Muscle layer of duodenum (tissue), 2 donors: ENCODE data around the gene RRAD.

Experiments
- H3K27ac ChIP-seq: one replicate; pipeline ENCODE4 v1.7.0; 2013; ENCODE audit warnings: mild to moderate bottlenecking, low read length
- H3K27me3 ChIP-seq: one replicate; pipeline ENCODE4 v1.7.0; 2013; ENCODE audit warnings: low read depth, mild to moderate bottlenecking, control low read depth, low read length
- H3K36me3 ChIP-seq, 2 donors: one replicate each; pipeline ENCODE4 v1.7.0; 2013; ENCODE audit warnings: low read length in 2 of 2, control low read depth in 1 of 2, mild to moderate bottlenecking in 1 of 2; ENCODE audit not compliant: insufficient read depth in 2 of 2, control insufficient read depth in 1 of 2
- H3K4me1 ChIP-seq, 2 donors: one replicate each; pipeline ENCODE4 v1.7.0; 2013; ENCODE audit warnings: low read length in 2 of 2, mild to moderate bottlenecking in 2 of 2, control low read depth in 1 of 2, moderate library complexity in 1 of 2; ENCODE audit not compliant: insufficient read depth in 2 of 2, control insufficient read depth in 1 of 2
- H3K4me3 ChIP-seq, 2 donors: one replicate each; pipeline ENCODE4 v1.7.0; 2013; ENCODE audit warnings: low read length in 2 of 2, low read depth in 1 of 2, mild to moderate bottlenecking in 1 of 2
- H3K9me3 ChIP-seq, 2 donors: one replicate each; pipeline ENCODE4 v1.7.0; 2013; ENCODE audit warnings: low read length in 2 of 2, control low read depth in 1 of 2, mild to moderate bottlenecking in 1 of 2; ENCODE audit not compliant: control insufficient read depth in 1 of 2
- donor health status: healthy.

RRAD gene

GRCh38 chr16:66911801-66912200 is 13.5 kb downstream of the RRAD start:
- Histone ChIP-seq H3K36me3 (no peaks in the 10 kb centered on the region), H3K4me1 (no peaks in the 10 kb centered on the region), H3K27ac (no peak overlapping the region), H3K4me3 (no peak overlapping the region), H3K27me3 (no peaks in the 10 kb centered on the region), H3K9me3 (no peaks in the 10 kb centered on the region)

- no peaks in the 10 kb centered on the region for H3K4me1 ChIP-seq
- H3K4me3 ChIP-seq, result no peak overlapping the region
- no peaks in the 10 kb centered on the region for H3K36me3 ChIP-seq
- no peaks in the 10 kb centered on the region for H3K9me3 ChIP-seq
- no peaks in the 10 kb centered on the region for H3K27me3 ChIP-seq
- H3K27ac ChIP-seq, result no peak overlapping the region
These were observed 14.2 kb downstream of the RRAD start for GRCh38 chr16:66911112-66911511.

GRCh38 chr16:66910175-66910940 is 15.0 kb downstream of the RRAD start:
- Histone ChIP-seq H3K27ac (no peak overlapping the region), H3K9me3 (no peaks in the 10 kb centered on the region), H3K4me3 (no peak overlapping the region), H3K4me1 (peaks cover 2 to 5% of the 10 kb centered on the region in 2 donors), H3K27me3 (no peaks in the 10 kb centered on the region), H3K36me3 (no peaks in the 10 kb centered on the region)

- no peaks in the 10 kb centered on the region for H3K27me3 ChIP-seq
- no peak overlapping the region for H3K27ac ChIP-seq
- no peaks in the 10 kb centered on the region for H3K9me3 ChIP-seq
- H3K4me1 ChIP-seq, result peaks cover 6 to 14% of the 10 kb centered on the region in 2 donors
- H3K4me3 ChIP-seq, result no peak overlapping the region
- no peaks in the 10 kb centered on the region for H3K36me3 ChIP-seq
These were observed 16.4 kb downstream of the RRAD start for GRCh38 chr16:66908762-66909559.

GRCh38 chr16:66908116-66908515 is 17.2 kb downstream of the RRAD start:
- no peak overlapping the region for H3K4me3 ChIP-seq
- no peak overlapping the region for H3K27ac ChIP-seq
- peaks cover 6 to 23% of the 10 kb centered on the region in 2 donors for H3K4me1 ChIP-seq
- no peaks in the 10 kb centered on the region for H3K36me3 ChIP-seq
- no peaks in the 10 kb centered on the region for H3K27me3 ChIP-seq
- no peaks in the 10 kb centered on the region for H3K9me3 ChIP-seq

GRCh38 chr16:66906916-66907836 is 18.2 kb downstream of the RRAD start:
- Histone ChIP-seq H3K36me3 (no peaks in the 10 kb centered on the region), H3K27ac (no peak overlapping the region), H3K9me3 (no peaks in the 10 kb centered on the region), H3K4me1 (peaks cover 6 to 30% of the 10 kb centered on the region in 2 donors), H3K27me3 (no peaks in the 10 kb centered on the region), H3K4me3 (no peak overlapping the region)

GRCh38 chr16:66905633-66906539 is 19.4 kb downstream of the RRAD start:
- Histone ChIP-seq H3K4me1 (peaks cover 12 to 41% of the 10 kb centered on the region in 2 donors), H3K27ac (peak overlapping the region; percentile 39), H3K27me3 (no peaks in the 10 kb centered on the region), H3K36me3 (no peaks in the 10 kb centered on the region), H3K4me3 (peak overlapping the region in 1 of 2 donors; percentile 16), H3K9me3 (no peaks in the 10 kb centered on the region)

- no peaks in the 10 kb centered on the region for H3K27me3 ChIP-seq
- H3K9me3 ChIP-seq, result no peaks in the 10 kb centered on the region
- no peaks in the 10 kb centered on the region for H3K36me3 ChIP-seq
- H3K27ac ChIP-seq, result peak overlapping the region; percentile 39
- peak overlapping the region in 1 of 2 donors; percentile 16 for H3K4me3 ChIP-seq
- H3K4me1 ChIP-seq, result peaks cover 18 to 49% of the 10 kb centered on the region in 2 donors
These were observed 20.3 kb downstream of the RRAD start for GRCh38 chr16:66904846-66905632.

- Histone ChIP-seq H3K27ac (peak overlapping the region; percentile 16), H3K4me1 (peaks cover 24 to 55% of the 10 kb centered on the region in 2 donors), H3K27me3 (no peaks in the 10 kb centered on the region), H3K36me3 (no peaks in the 10 kb centered on the region), H3K4me3 (no peak overlapping the region), H3K9me3 (no peaks in the 10 kb centered on the region)
These were observed 20.9 kb downstream of the RRAD start for GRCh38 chr16:66904428-66904845.
